Effector CD8-positive, alpha-beta T cell (primary cell): ENCODE measurements around the gene PLPPR3.

ENCODE experiments used
- DNase-seq: peaks from one replicate; lab custom pipeline; 2025; lab: John Stamatoyannopoulos, UW

The PLPPR3 gene

GRCh38 chr19:776549-776948 lies 45.2 kb downstream of the PLPPR3 start:
- no peak for DNase-seq

DNA sequence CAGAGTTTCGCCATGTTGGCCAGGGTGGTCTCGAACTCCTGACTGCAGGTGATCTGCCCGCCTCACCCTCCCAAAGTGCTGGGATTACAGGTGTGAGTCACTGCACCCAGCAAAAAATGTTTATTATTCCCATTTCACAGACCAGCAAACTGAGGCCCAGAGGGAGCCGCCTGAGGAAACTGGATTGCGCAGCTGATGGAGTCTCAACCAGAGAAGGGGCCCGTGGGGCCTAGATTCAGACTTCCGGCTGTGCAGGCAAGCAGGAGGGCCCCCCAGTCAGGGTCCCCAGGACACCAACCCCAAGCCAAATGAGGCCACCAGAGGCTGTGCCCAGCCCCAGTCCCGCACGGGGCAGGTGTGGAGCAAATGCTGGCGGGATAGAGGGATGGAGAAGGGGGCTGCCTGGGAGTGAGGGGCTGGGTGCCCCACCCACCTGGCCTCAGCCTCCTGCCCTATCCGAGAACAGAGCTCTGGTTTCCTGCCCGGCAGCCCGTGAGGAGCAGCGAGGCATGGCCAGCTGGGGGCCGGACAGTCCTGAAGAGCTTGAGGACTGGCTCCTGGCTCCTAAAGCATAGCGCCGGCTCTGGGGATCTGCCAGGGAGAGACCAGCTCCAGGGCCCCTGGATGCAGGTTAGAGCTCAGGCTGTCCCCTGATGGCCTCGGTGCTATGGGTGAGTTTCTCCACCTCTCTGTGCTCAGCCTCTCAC lies 48.9 kb downstream of the PLPPR3 start:
- no peak for DNase-seq

DNA sequence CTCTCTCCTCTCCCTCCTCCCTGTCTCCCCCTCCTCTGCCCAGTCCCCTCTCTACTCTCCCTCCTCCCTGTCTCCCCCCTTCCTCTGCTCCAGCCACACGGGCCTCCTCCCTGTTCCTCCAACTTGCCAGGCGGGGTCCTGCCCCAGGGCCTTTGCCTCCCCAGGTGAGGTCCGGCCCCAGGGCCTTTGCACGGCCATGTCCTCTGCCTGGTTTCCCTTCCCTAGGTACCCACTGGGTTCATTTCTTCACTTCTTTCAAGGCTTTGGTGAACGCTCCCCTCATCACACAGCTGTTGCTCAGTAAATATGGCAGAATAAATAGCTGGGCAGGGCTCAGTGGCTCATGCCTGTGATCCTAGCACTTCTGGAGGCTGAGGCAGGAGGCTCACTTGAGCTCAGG lies 49.7 kb downstream of the PLPPR3 start:
- no peak for DNase-seq

GRCh38 chr19:771332-771785 lies 50.4 kb downstream of the PLPPR3 start:
- no peak for DNase-seq

DNA sequence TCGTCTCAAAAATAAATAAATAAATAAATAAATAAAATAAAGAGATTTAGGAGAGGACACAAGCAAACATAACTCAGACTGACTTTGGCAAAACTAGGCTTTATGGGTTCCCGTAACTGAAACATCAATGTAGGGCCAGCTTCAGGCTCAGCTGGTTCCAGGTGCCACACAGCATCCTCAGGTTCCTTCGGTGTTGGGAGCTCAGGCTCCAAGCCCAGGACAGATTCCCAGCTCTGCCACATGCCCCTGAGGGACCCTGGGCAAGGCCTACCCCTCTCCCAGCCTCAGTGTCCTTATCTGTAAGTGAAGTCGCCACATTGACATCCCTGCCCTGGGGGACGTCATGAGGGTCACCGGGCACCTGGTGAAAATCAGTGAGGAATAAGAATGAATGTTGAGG lies 52.1 kb downstream of the PLPPR3 start:
- no peak for DNase-seq

- DNase-seq, result no peak
These were observed 53.3 kb downstream of the PLPPR3 start for GRCh38 chr19:768424-768823.

DNA sequence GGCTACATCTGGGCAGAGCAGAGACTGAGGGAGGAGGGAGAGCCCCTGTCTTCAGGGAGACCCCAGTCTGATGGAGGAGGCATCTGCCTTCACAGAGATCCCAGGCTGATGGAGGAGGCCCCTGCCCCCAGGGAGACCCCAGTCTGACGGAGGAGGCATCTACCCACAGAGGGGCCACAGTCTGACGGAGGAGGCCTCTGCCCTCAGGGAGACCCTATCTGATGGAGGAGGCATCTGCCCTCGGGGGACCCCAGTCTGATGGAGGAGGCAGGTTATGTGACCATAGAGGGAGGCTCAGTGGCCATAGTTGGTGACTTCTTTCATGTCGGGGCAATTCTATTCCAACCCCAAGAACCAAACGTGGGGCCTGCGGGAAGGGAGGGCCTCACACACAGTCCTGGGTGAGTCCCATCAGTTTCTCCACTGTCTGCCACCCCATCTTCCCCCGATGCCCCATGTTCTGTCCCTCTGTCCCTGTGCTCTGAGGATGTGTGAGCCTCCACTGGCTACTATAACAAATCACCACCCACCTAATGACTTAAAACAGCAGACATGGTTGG lies 56.5 kb downstream of the PLPPR3 start:
- DNase-seq, result no peak

- DNase-seq, result no peak
These were observed 57.5 kb downstream of the PLPPR3 start for GRCh38 chr19:764301-764700.

DNA sequence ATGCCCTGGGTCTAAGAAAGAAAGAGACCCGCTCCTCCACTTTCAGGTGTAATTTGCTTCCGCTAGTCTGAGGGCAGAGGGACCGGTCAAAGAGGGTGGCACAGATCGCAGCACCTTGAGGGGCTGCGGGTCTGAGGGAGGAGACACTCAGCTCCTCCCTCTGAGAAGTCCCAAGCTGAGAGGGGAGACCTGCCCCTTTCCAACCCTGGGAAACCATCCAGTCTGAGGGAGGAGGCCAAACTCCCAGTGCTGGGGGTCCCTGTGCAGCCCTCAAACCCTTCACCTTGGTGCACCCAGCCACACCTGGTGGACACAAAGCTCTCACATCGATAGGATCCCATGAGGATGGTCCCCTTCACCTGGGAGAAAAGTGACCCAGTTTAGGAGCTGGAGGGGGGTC lies 57.9 kb downstream of the PLPPR3 start:
- DNase-seq, result no peak

DNA sequence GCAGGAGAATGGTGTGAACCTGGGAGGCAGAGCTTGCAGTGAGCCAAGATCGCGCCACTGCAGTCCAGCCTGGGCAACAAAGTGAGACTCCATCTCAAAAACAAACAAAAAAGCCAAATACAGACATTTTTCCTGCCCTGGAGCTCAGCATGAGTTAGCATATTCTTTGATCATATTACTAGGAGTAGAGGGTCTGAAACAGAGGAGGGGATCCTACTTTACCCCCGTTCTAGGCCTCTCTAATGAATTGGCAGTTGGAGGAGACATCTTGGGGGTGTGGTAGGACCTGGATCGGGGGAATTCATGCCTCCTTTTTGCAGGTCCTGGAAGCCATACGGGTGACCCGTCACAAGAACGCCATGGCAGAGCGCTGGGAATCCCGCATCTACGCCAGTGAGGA lies 58.6 kb downstream of the PLPPR3 start:
- no peak for DNase-seq
